HepG2 (cell line): Measurements from ENCODE around the gene POP7. TPM values are rescaled to one million over a fixed set of nuclear protein-coding genes. Genes with fewer than 3 reads are reported as not detected.
A peak's percentile ranks its signal among the peaks of the same experiment; 100 is the strongest.

Source experiments
- ARID2 ChIP-seq: sonication (generic); formaldehyde crosslinking; IDR thresholded peaks from 2 replicates; pipeline ENCODE4 v1.8.1; 2022; ENCODE audit warnings: mild to moderate bottlenecking, missing genetic modification reagents, borderline replicate concordance
- BRF2 ChIP-seq: sonication (generic); formaldehyde crosslinking; IDR thresholded peaks from 2 replicates; pipeline ENCODE4 v1.8.1; 2022; ENCODE audit warnings: mild to moderate bottlenecking, missing genetic modification reagents
- CREB3 ChIP-seq: sonication (generic); formaldehyde crosslinking; IDR thresholded peaks from 2 replicates; pipeline ENCODE4 v1.5.0; 2020; ENCODE audit warnings: missing genetic modification reagents
- DNMT1 ChIP-seq: sonication (generic); formaldehyde crosslinking; IDR thresholded peaks from 2 replicates; pipeline ENCODE4 v1.5.1; 2020; ENCODE audit warnings: mild to moderate bottlenecking, missing genetic modification reagents
- HNRNPL ChIP-seq: fragments of 200-400 bp; formaldehyde crosslinking; IDR thresholded peaks from 2 replicates; pipeline ENCODE4 v1.6.1; 2017; ENCODE audit warnings: mild to moderate bottlenecking, low read depth, low read length
- HOXA5 ChIP-seq: sonication (generic); formaldehyde crosslinking; IDR thresholded peaks from 2 replicates; pipeline ENCODE4 v1.4.0; 2020; ENCODE audit warnings: missing genetic modification reagents
- NFKBIZ ChIP-seq: IDR thresholded peaks from 2 replicates; pipeline ENCODE4 v1.6.1; 2018; ENCODE audit warnings: missing genetic modification reagents, missing compliant biosample characterization
- RBFOX2 ChIP-seq: fragments of 200-400 bp; formaldehyde crosslinking; IDR thresholded peaks from 2 replicates; pipeline ENCODE4 v1.6.1; 2017; ENCODE audit warnings: low read depth, mild to moderate bottlenecking, low read length
- SRSF9 ChIP-seq: fragments of 200-400 bp; formaldehyde crosslinking; IDR thresholded peaks from 2 replicates; pipeline ENCODE4 v1.6.1; 2018; ENCODE audit warnings: borderline replicate concordance, mild to moderate bottlenecking, low read depth, low read length; ENCODE audit not compliant: insufficient read depth, poor library complexity, severe bottlenecking
- ZBTB3 ChIP-seq: sonication (generic); formaldehyde crosslinking; IDR thresholded peaks from 2 replicates; pipeline ENCODE4 v1.4.0; 2020; ENCODE audit warnings: low read depth, mild to moderate bottlenecking, moderate library complexity, missing genetic modification reagents, borderline replicate concordance
- ZNF3 ChIP-seq: IDR thresholded peaks from 2 replicates; pipeline ENCODE4 v1.7.0; 2017; ENCODE audit warnings: inconsistent platforms
- ZNF34 ChIP-seq: sonication (generic); formaldehyde crosslinking; IDR thresholded peaks from 2 replicates; pipeline ENCODE4 v1.4.0; 2020; ENCODE audit warnings: mild to moderate bottlenecking, missing genetic modification reagents, borderline replicate concordance
- ZNF607 ChIP-seq: sonication (generic); formaldehyde crosslinking; IDR thresholded peaks from 2 replicates; pipeline ENCODE4 v1.5.1; 2020; ENCODE audit warnings: missing genetic modification reagents, mild to moderate bottlenecking, borderline replicate concordance
- polyA plus RNA-seq, 8 experiments: library from polyadenylated mRNA; depleted of rRNA in 3 of 8; stranded (reverse) in 7 of 8; unstranded in 1 of 8; fragments of >200 nt; fragmentation: Illumina TruSeq in 4 of 8; extraction: Trizol in 4 of 8; gene quantifications; 2 replicates each; pipeline versions ENCODE4 v1.2.1 to v1.2.3, GENCODE V29; 2011 to 2016; ENCODE audit warnings: low read depth in 4 of 8, missing spikeins in 1 of 8, mixed read lengths in 1 of 8; ENCODE audit not compliant: insufficient read depth in 1 of 8
- total RNA-seq, 5 experiments: library from RNA; depleted of rRNA; stranded (reverse); fragments of >200 nt; fragmentation: Illumina TruSeq; extraction: Trizol; gene quantifications; 2 replicates each; pipeline ENCODE4 v1.2.3, GENCODE V29; 2016; ENCODE audit warnings: low read depth in 1 of 5
- TF ChIP-seq, protein P1 (sequence below): sonication (generic); formaldehyde crosslinking; IDR thresholded peaks from 2 replicates; pipeline ENCODE4 v1.4.0; 2020; ENCODE audit warnings: mild to moderate bottlenecking, missing genetic modification reagents
- TF ChIP-seq, protein P2 (sequence below): sonication (generic); formaldehyde crosslinking; IDR thresholded peaks from 2 replicates; pipeline ENCODE4 v1.8.0; 2022; ENCODE audit warnings: missing genetic modification reagents, low read depth, mild to moderate bottlenecking, borderline replicate concordance
- TF ChIP-seq, protein P3 (sequence below): sonication (generic); formaldehyde crosslinking; IDR thresholded peaks from 2 replicates; pipeline ENCODE4 v1.4.0; 2020; ENCODE audit warnings: mild to moderate bottlenecking, missing genetic modification reagents

POP7 gene
- total and polyA plus RNA-seq, 2 of the 13 experiments (the other 11 are each of a cell fraction or from before 2014, with no cell fraction given): 63.9 to 91.1 TPM

- TF ChIP-seq CREB3 (CRISPR knock-in tag): no peak
- no peak for TF ChIP-seq HNRNPL
- TF ChIP-seq, protein P1, sequence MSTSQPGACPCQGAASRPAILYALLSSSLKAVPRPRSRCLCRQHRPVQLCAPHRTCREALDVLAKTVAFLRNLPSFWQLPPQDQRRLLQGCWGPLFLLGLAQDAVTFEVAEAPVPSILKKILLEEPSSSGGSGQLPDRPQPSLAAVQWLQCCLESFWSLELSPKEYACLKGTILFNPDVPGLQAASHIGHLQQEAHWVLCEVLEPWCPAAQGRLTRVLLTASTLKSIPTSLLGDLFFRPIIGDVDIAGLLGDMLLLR: no peak
- peak; percentile 27; the same call in 1 of the 2 replicates for TF ChIP-seq ZNF607 (CRISPR knock-in tag)
- TF ChIP-seq BRF2 (CRISPR knock-in tag): no peak
- TF ChIP-seq SRSF9: no peak
- TF ChIP-seq NFKBIZ (CRISPR knock-in tag): peak; percentile 66; the same call in 1 of the 2 replicates
- TF ChIP-seq, protein P2, sequence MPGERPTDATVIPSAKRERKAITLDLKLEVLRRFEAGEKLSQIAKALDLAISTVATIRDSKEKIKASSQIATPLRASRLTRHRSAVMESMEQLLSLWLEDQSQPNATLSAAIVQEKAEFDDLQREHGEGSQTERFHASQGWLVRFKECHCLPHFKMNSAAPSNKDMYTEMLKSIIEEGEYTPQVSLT (CRISPR knock-in tag): no peak
- no peak for TF ChIP-seq RBFOX2
- TF ChIP-seq ZNF34 (CRISPR knock-in tag): no peak
- TF ChIP-seq ZNF3 (CRISPR knock-in tag): 0 out of 2 replicates have a peak, but pooled peaks have one; percentile 35
- TF ChIP-seq HOXA5 (CRISPR knock-in tag): no peak
- no peak for TF ChIP-seq ZBTB3 (CRISPR knock-in tag)
- TF ChIP-seq DNMT1 (CRISPR knock-in tag): no peak
- no peak for TF ChIP-seq ARID2 (CRISPR knock-in tag)
- TF ChIP-seq, protein P3, sequence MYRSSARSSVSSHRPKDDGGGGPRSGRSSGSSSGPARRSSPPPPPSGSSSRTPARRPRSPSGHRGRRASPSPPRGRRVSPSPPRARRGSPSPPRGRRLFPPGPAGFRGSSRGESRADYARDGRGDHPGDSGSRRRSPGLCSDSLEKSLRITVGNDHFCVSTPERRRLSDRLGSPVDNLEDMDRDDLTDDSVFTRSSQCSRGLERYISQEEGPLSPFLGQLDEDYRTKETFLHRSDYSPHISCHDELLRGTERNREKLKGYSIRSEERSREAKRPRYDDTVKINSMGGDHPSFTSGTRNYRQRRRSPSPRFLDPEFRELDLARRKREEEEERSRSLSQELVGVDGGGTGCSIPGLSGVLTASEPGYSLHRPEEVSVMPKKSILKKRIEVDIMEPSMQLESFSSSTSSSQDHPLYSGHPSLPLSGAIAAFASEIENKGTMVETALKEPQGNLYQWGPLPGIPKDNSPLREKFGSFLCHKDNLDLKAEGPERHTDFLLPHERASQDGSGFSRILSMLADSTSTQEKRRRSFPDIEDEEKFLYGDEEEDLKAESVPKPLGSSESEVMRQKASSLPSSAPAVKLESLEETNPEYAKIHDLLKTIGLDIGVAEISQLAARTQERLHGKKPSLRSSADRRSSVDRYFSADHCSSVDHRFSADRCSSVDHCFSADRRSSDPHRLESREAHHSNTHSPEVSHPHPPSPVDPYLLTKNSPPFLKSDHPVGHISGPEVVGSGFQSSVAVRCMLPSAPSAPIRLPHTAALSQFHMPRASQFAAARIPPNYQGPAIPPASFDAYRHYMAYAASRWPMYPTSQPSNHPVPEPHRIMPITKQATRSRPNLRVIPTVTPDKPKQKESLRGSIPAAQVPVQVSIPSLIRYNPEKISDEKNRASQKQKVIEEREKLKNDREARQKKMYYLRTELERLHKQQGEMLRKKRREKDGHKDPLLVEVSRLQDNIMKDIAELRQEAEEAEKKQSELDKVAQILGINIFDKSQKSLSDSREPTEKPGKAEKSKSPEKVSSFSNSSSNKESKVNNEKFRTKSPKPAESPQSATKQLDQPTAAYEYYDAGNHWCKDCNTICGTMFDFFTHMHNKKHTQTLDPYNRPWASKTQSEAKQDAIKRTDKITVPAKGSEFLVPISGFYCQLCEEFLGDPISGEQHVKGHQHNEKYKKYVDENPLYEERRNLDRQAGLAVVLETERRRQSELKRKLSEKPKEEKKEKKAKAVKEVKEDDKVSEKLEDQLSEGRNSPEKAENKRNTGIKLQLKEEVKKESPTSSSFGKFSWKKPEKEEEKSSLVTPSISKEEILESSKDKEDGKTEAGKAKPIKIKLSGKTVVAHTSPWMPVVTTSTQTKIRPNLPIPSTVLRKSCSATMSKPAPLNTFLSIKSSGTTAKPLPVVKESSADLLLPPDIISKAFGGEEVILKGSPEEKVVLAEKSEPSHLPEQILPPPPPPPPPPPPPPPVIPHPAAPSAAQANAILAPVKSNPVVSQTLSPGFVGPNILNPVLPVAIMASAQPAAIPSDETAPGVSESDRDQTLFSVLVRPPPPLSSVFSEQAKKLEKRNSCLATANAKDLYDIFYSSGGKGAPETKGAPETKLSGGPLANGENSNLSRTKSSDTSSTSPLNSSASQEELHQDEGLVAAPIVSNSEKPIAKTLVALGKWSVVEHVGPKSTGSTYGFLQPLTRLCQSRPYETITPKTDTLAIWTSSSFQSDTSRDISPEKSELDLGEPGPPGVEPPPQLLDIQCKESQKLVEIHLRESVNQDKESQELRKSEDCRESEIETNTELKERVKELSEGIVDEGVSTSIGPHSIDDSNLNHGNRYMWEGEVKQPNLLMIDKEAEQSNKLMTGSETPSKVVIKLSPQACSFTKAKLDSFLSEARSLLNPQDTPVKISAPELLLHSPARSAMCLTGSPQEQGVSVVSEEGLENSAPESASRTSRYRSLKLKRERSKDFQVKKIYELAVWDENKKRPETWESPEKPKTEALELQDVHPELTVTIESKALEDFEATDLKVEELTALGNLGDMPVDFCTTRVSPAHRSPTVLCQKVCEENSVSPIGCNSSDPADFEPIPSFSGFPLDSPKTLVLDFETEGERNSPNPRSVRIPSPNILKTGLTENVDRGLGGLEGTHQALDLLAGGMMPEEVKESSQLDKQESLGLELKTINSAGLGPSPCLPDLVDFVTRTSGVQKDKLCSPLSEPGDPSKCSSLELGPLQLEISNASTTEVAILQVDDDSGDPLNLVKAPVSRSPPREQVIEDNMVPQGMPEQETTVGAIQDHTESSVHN (CRISPR knock-in tag): no peak
These were observed 21.3 kb downstream of the POP7 start (continued) for GRCh38 chr7:100726996-100727761.
